ENCODE results near the gene WWOX.

WWOX gene

GRCh38 chr16:79097166-79097565 lies 997.7 kb downstream of the WWOX start:
- TF ChIP-seq POLR2A (IDR thresholded peaks at IDR 0.05; ENCODE audit: low read length) (no peak), GATA1 (IDR thresholded peaks at IDR 0.05; ENCODE audit: low read depth, low read length) (no peak)
- no peak for DNase-seq

GRCh38 chr16:79097771-79098170 lies 998.3 kb downstream of the WWOX start:
- TF ChIP-seq GATA1 (IDR thresholded peaks at IDR 0.05; ENCODE audit: low read depth, low read length) (no peak), POLR2A (IDR thresholded peaks at IDR 0.05; ENCODE audit: low read length) (no peak)
- DNase-seq, result no peak

GRCh38 chr16:79098907-79099306 lies 999.5 kb downstream of the WWOX start:
- TF ChIP-seq GATA1 (IDR thresholded peaks at IDR 0.05; ENCODE audit: low read depth, low read length) (no peak), POLR2A (IDR thresholded peaks at IDR 0.05; ENCODE audit: low read length) (no peak)
- no peak for DNase-seq

GRCh38 chr16:79099716-79100115 lies 1000.3 kb downstream of the WWOX start:
- DNase-seq, result no peak
- TF ChIP-seq GATA1 (IDR thresholded peaks at IDR 0.05; ENCODE audit: low read depth, low read length) (no peak), POLR2A (IDR thresholded peaks at IDR 0.05; ENCODE audit: low read length) (no peak)

- TF ChIP-seq POLR2A (IDR thresholded peaks at IDR 0.05; ENCODE audit: low read length), result no peak
- TF ChIP-seq GATA1 (IDR thresholded peaks at IDR 0.05; ENCODE audit: low read depth, low read length), result no peak
- DNase-seq, result no peak
Observed at GRCh38 chr16:79100447-79100846, 1001.0 kb downstream of the WWOX start.

- no peak for DNase-seq
- no peak for TF ChIP-seq GATA1 (IDR thresholded peaks at IDR 0.05; ENCODE audit: low read depth, low read length)
- TF ChIP-seq POLR2A (IDR thresholded peaks at IDR 0.05; ENCODE audit: low read length), result no peak
Observed at GRCh38 chr16:79101491-79101890, 1002.0 kb downstream of the WWOX start.

- no peak for TF ChIP-seq GATA1 (IDR thresholded peaks at IDR 0.05; ENCODE audit: low read depth, low read length)
- no peak for TF ChIP-seq POLR2A (IDR thresholded peaks at IDR 0.05; ENCODE audit: low read length)
- no peak for DNase-seq
Observed at GRCh38 chr16:79104567-79104966, 1005.1 kb downstream of the WWOX start.

GRCh38 chr16:79107301-79107700 lies 1007.8 kb downstream of the WWOX start:
- TF ChIP-seq GATA1 (IDR thresholded peaks at IDR 0.05; ENCODE audit: low read depth, low read length) (no peak), POLR2A (IDR thresholded peaks at IDR 0.05; ENCODE audit: low read length) (no peak)

GRCh38 chr16:79109771-79110170 lies 1010.3 kb downstream of the WWOX start:
- no peak for TF ChIP-seq POLR2A (IDR thresholded peaks at IDR 0.05; ENCODE audit: low read length)
- no peak for TF ChIP-seq GATA1 (IDR thresholded peaks at IDR 0.05; ENCODE audit: low read depth, low read length)
- no peak for DNase-seq

More at GRCh38 chr16:79107301-79107700, 1007.8 kb downstream of the WWOX start:
- DNase-seq, result no peak

- TF ChIP-seq POLR2A (IDR thresholded peaks at IDR 0.05; ENCODE audit: low read length), result no peak
- no peak for TF ChIP-seq GATA1 (IDR thresholded peaks at IDR 0.05; ENCODE audit: low read depth, low read length)
- no peak for DNase-seq
Observed at GRCh38 chr16:79110242-79110641, 1010.8 kb downstream of the WWOX start.

GRCh38 chr16:79110953-79111352 lies 1011.5 kb downstream of the WWOX start:
- TF ChIP-seq GATA1 (IDR thresholded peaks at IDR 0.05; ENCODE audit: low read depth, low read length) (no peak), POLR2A (IDR thresholded peaks at IDR 0.05; ENCODE audit: low read length) (no peak)
- no peak for DNase-seq

GRCh38 chr16:79112462-79112861 lies 1013.0 kb downstream of the WWOX start:
- no peak for DNase-seq
- TF ChIP-seq GATA1 (IDR thresholded peaks at IDR 0.05; ENCODE audit: low read depth, low read length) (no peak), POLR2A (IDR thresholded peaks at IDR 0.05; ENCODE audit: low read length) (no peak)

- DNase-seq, result no peak
- no peak for TF ChIP-seq GATA1 (IDR thresholded peaks at IDR 0.05; ENCODE audit: low read depth, low read length)
- no peak for TF ChIP-seq POLR2A (IDR thresholded peaks at IDR 0.05; ENCODE audit: low read length)
Observed at GRCh38 chr16:79113826-79114225, 1014.4 kb downstream of the WWOX start.

GRCh38 chr16:79114759-79115158 lies 1015.3 kb downstream of the WWOX start:
- no peak for DNase-seq
- no peak for TF ChIP-seq GATA1 (IDR thresholded peaks at IDR 0.05; ENCODE audit: low read depth, low read length)
- TF ChIP-seq POLR2A (IDR thresholded peaks at IDR 0.05; ENCODE audit: low read length), result no peak

GRCh38 chr16:79121906-79122305 lies 1022.5 kb downstream of the WWOX start:
- no peak for DNase-seq
- TF ChIP-seq GATA1 (IDR thresholded peaks at IDR 0.05; ENCODE audit: low read depth, low read length) (no peak), POLR2A (IDR thresholded peaks at IDR 0.05; ENCODE audit: low read length) (no peak)

- no peak for DNase-seq
- no peak for TF ChIP-seq GATA1 (IDR thresholded peaks at IDR 0.05; ENCODE audit: low read depth, low read length)
- TF ChIP-seq POLR2A (IDR thresholded peaks at IDR 0.05; ENCODE audit: low read length), result no peak
Observed at GRCh38 chr16:79122343-79122742, 1022.9 kb downstream of the WWOX start.
